Measurements from ENCODE around the gene C2CD4C. TPM values are rescaled to one million over a fixed set of nuclear protein-coding genes. Genes with fewer than 3 reads are reported as not detected.
"Not testable (repeated sequence)": the region's sequence is repeated elsewhere in the genome, so short reads cannot be mapped to it uniquely, and the experiment has no call there.

C2CD4C gene
- 0.51 and 0.73 TPM in 2 replicates for total RNA-seq (2014; rRNA removed; shearing (Covaris generic))

- Histone ChIP-seq H3K27ac (no peak within 1 kb of the TSS), H3K4me3 (peak within 1 kb of the TSS; percentile 46), H3K9me3 (replicated peaks) (no peaks in the 10 kb centered on the region), H3K4me1 (no peaks in the 10 kb centered on the region), H3K36me3 (no peaks in the 10 kb centered on the region), H3K27me3 (no peaks in the 10 kb centered on the region)
- peak in 1 of 2 experiments; percentile 12 for DNase-seq
Observed at GRCh38 chr19:408902-409515, at the start of gene C2CD4C. TSS of gene C2CD4C (minus strand) at chr19:409147. CDS start at chr19:408361, 786 bp downstream.

GRCh38 chr19:458091-459042 is 49.4 kb upstream of the C2CD4C start:
- Histone ChIP-seq H3K27ac (no peak overlapping the region), H3K9me3 (replicated peaks) (no peaks in the 10 kb centered on the region), H3K36me3 (no peaks in the 10 kb centered on the region), H3K4me3 (no peak overlapping the region), H3K4me1 (no peaks in the 10 kb centered on the region), H3K27me3 (no peaks in the 10 kb centered on the region)
- no peak for DNase-seq

GRCh38 chr19:457636-458035 is 48.7 kb upstream of the C2CD4C start:
- no peaks in the 10 kb centered on the region for H3K27me3 ChIP-seq
- no peaks in the 10 kb centered on the region for H3K4me1 ChIP-seq
- no peak for DNase-seq
- no peak overlapping the region for H3K4me3 ChIP-seq
- H3K36me3 ChIP-seq = no peaks in the 10 kb centered on the region
- no peak overlapping the region for H3K27ac ChIP-seq
- no peaks in the 10 kb centered on the region for H3K9me3 ChIP-seq (replicated peaks)

GRCh38 chr19:456547-457110 is 47.7 kb upstream of the C2CD4C start:
- H3K4me1 ChIP-seq = no peaks in the 10 kb centered on the region
- no peak overlapping the region for H3K4me3 ChIP-seq
- H3K9me3 ChIP-seq (replicated peaks) = no peaks in the 10 kb centered on the region
- no peak for DNase-seq
- no peaks in the 10 kb centered on the region for H3K36me3 ChIP-seq
- H3K27me3 ChIP-seq = no peaks in the 10 kb centered on the region
- H3K27ac ChIP-seq = no peak overlapping the region

GRCh38 chr19:455851-456546 is 47.1 kb upstream of the C2CD4C start:
- H3K36me3 ChIP-seq = no peaks in the 10 kb centered on the region
- no peak for DNase-seq
- no peak overlapping the region for H3K4me3 ChIP-seq
- no peaks in the 10 kb centered on the region for H3K9me3 ChIP-seq (replicated peaks)
- no peaks in the 10 kb centered on the region for H3K4me1 ChIP-seq
- no peak overlapping the region for H3K27ac ChIP-seq
- H3K27me3 ChIP-seq = no peaks in the 10 kb centered on the region

GRCh38 chr19:455031-455705 is 46.2 kb upstream of the C2CD4C start:
- H3K9me3 ChIP-seq (replicated peaks) = no peaks in the 10 kb centered on the region

GRCh38 chr19:453606-454005 is 44.7 kb upstream of the C2CD4C start:
- Histone ChIP-seq H3K27me3 (no peaks in the 10 kb centered on the region), H3K9me3 (replicated peaks) (no peaks in the 10 kb centered on the region), H3K4me3 (no peak overlapping the region), H3K27ac (no peak overlapping the region), H3K4me1 (no peaks in the 10 kb centered on the region), H3K36me3 (no peaks in the 10 kb centered on the region)
- no peak for DNase-seq

More at GRCh38 chr19:455031-455705, 46.2 kb upstream of the C2CD4C start:
- no peak for DNase-seq
- H3K36me3 ChIP-seq = no peaks in the 10 kb centered on the region
- no peak overlapping the region for H3K4me3 ChIP-seq
- H3K27me3 ChIP-seq = no peaks in the 10 kb centered on the region
- H3K4me1 ChIP-seq = no peaks in the 10 kb centered on the region
- H3K27ac ChIP-seq = no peak overlapping the region

GRCh38 chr19:452829-453228 is 43.9 kb upstream of the C2CD4C start:
- Histone ChIP-seq H3K9me3 (replicated peaks) (no peaks in the 10 kb centered on the region), H3K36me3 (no peaks in the 10 kb centered on the region), H3K4me3 (no peak overlapping the region), H3K4me1 (peaks cover 3% of the 10 kb centered on the region; the same call in 1 of the 2 replicates), H3K27me3 (no peaks in the 10 kb centered on the region), H3K27ac (no peak overlapping the region)
- no peak for DNase-seq

GRCh38 chr19:450912-451481 is 42.0 kb upstream of the C2CD4C start:
- not testable (repeated sequence) for H3K27ac ChIP-seq; H3K36me3 ChIP-seq; DNase-seq; H3K9me3 ChIP-seq (replicated peaks); H3K4me1 ChIP-seq; H3K4me3 ChIP-seq; H3K27me3 ChIP-seq

GRCh38 chr19:449916-450315 is 41.0 kb upstream of the C2CD4C start:
- Histone ChIP-seq H3K9me3 (replicated peaks) (no peaks in the 10 kb centered on the region), H3K4me3 (no peak overlapping the region), H3K36me3 (no peaks in the 10 kb centered on the region), H3K27me3 (no peaks in the 10 kb centered on the region), H3K4me1 (peaks cover 3% of the 10 kb centered on the region; the same call in 1 of the 2 replicates), H3K27ac (no peak overlapping the region)
- DNase-seq = no peak

- peak overlapping the region; percentile 25 for H3K4me3 ChIP-seq
- H3K4me1 ChIP-seq = peaks cover 3% of the 10 kb centered on the region; the same call in 1 of the 2 replicates
- DNase-seq = peak; percentile 58 to 65
- H3K9me3 ChIP-seq (replicated peaks) = no peaks in the 10 kb centered on the region
- H3K27ac ChIP-seq = peak overlapping the region; percentile 47; the same call in 1 of the 2 replicates
- H3K27me3 ChIP-seq = no peaks in the 10 kb centered on the region
- no peaks in the 10 kb centered on the region for H3K36me3 ChIP-seq
Observed at GRCh38 chr19:447816-448560, 39.0 kb upstream of the C2CD4C start.

GRCh38 chr19:447064-447426 is 38.1 kb upstream of the C2CD4C start:
- H3K36me3 ChIP-seq = no peaks in the 10 kb centered on the region
- no peak overlapping the region for H3K27ac ChIP-seq
- no peaks in the 10 kb centered on the region for H3K27me3 ChIP-seq
- H3K9me3 ChIP-seq (replicated peaks) = no peaks in the 10 kb centered on the region
- no peak overlapping the region for H3K4me3 ChIP-seq
- no peak for DNase-seq
- H3K4me1 ChIP-seq = peaks cover 3% of the 10 kb centered on the region; the same call in 1 of the 2 replicates

GRCh38 chr19:444677-445210 is 35.8 kb upstream of the C2CD4C start:
- H3K4me3 ChIP-seq = no peak overlapping the region
- DNase-seq = no peak
- H3K4me1 ChIP-seq = peaks cover 3% of the 10 kb centered on the region; the same call in 1 of the 2 replicates
- no peaks in the 10 kb centered on the region for H3K9me3 ChIP-seq (replicated peaks)
- H3K27me3 ChIP-seq = no peaks in the 10 kb centered on the region
- no peaks in the 10 kb centered on the region for H3K36me3 ChIP-seq
- no peak overlapping the region for H3K27ac ChIP-seq
